ENCODE measurements around the gene CEP112.
"Not testable (repeated sequence)": the region's sequence is repeated elsewhere in the genome, so short reads cannot be mapped to it uniquely, and the experiment has no call there.

The CEP112 gene

DNA sequence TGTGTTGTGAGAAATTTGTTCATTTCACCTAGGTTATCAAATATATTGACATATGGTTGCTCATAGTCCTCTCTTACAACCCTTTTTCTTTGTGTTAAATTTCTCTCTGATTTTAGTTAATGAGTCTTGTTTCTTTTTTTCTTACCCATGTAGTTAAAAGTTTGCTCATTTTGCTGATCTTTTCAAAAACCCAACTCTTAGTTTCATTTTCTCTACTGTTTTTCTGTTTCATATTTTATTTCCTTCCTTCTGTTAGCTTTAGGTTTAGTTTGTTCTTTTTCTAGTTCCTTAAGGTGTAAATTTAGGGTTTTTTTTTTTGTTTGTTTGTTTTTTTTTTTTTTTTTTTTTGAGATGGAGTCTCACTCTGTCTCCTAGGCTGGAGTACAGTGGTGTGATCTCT is 42.4 kb downstream of the CEP112 start:
- DNase-seq: no peak

DNA sequence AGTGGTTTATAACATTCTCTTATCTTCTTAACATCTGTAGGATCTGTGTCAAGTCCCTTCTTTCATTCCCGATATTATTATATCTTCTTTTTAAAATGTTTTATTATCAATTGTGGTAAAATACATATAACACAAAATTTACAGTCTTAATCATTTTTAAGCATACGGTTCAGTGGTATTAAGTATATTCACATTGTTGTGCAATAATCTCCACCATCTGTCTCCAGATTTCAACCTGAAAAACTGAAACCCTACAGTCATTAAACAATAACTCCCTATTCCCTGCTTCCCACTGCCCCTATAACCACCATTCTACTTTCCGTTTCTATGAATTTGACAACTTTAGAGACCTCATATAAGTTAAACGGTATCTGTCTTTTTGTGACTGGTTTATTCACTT is 45.5 kb downstream of the CEP112 start:
- no peak for DNase-seq

DNA sequence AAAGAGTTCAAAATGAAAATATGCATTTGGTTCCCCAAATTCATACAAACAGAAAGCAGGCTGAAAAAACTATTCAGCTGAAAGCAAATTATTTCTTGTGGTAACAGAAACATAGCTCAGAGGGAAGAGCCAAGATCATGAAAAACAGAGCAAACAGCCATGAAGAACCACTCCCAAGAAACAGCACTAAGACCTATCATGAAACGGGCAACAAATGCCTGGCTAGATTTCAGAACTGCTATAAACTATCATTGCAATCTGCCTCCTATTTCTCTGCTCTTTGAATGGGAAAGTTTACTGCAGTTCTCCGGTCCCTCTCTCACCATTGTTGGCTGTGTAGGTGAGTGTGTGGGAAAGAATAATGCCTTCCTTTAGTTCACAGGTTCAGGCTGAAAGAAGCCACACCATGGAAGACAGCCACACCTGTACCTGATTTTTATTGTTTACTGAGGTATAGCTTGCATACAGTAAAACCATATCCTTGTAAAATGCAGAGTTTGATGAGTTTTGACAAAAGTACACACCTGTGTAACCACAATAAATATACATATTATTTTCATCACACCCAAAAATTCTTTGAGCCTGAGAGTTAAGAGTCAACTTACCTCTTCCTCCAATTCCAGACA is 48.2 kb downstream of the CEP112 start:
- DNase-seq: no peak

DNA sequence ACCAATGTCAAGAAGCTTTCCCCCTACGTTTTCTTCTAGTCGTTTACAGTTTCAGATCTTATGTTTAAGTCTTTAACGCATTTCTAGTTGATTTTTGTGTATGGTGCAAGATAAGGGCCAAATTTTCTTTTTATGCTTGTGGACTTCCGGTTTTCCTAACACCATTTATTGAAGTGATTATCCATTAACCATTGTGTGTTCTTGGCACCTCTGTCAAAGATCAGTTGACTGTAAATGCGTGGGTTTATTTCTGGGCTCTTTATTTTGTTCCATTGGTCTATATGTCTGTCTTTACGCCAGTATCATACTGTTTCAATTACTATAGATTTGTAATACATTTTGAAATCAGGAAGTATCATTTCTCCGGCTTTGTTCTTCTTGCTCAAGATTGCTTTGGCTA is 49.5 kb downstream of the CEP112 start:
- no peak for DNase-seq

DNA sequence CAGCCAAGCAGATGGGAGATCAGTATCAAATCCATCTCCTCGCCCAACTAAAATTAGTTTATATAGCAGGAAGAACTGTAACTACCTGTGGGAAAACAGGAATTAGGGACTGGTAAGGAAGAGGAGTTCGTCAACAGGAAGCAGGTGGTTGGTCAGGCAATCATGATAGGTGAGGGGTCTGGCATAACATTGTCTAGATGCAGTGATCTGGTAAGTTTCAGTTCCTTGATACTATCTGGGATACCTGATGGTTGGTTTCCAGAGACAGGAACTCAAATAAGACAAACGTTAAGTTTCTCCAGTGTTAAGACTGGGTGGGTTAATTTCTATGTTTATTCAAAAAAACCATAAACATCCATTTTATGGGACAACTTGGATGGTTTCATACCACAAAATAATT is 53.8 kb downstream of the CEP112 start:
- no peak for DNase-seq

DNA sequence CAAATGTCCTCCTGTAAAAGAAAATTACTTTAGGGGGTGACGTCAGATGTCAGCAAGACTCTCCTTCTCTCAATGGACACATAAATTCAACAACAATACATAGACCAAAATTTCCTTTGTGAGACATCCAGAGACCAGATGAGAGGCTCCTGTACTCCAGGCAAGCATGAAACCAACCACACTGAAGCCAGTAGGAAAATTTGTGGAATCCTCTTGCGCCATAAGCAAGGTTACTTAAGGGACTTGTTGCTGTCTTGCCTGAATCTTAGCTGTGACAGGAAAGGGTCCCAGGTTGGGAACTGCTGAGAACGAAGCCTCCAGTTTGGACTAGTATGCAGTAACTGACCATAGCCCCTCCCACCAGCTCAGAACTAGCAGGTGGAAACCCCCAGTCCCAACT is 56.0 kb downstream of the CEP112 start:
- DNase-seq: no peak

DNA sequence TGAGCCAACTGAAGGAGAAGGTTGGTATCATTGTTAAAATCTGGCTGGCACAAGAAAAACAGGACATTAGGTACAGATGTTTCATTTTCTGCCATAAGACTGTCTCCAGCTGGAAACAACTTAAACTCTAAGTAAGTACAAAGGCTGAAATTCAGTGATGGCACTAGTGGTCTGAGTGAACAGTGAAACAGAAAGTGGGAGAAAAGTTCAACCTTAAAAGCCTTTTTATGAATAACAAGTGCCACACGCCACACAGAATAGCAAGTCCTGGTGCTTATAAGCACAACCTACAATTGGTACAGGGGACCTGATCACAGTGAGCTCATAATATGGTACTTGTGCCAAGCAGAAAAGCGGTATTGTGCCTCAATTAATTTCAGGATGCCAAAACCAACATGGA is 56.7 kb downstream of the CEP112 start:
- DNase-seq: no peak

DNA sequence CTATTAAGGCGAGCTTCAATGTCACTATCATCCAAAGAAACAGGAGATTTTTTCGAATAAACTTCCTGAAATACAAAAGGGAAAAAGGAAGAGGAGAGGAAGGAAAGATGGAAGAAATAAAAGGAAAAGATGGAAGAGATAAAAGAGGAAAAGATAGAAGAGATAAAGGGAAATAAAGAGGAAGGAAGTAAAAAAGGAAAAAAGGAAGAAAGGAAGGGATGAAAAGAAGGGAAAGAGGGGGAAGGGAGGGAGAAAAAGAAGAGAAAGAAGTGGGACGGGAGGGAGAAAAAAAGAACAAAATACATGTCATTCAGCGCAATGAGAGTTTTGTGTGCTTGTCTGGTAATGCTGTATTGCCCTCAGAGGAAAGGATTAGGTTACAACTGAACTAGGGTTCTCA is 62.2 kb downstream of the CEP112 start:
- no peak for DNase-seq

DNA sequence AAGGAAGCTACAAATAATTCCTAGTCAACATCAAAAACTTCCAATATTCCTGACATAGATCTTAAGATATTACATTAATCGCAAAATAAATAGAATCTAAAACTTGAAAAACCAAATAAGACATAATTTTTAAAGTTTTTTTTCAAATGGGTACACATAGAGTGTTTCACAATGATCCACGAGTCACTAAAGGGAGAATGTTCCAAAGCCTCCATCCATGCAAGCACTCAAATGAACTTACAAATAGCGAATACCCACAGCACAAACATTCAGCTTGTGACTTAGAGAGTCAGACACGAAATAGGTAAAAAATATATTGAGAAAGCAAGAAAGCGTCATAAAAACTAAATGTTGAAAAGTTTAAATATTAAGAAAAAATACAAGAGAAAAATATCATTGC is 65.7 kb downstream of the CEP112 start:
- no peak for DNase-seq

DNA sequence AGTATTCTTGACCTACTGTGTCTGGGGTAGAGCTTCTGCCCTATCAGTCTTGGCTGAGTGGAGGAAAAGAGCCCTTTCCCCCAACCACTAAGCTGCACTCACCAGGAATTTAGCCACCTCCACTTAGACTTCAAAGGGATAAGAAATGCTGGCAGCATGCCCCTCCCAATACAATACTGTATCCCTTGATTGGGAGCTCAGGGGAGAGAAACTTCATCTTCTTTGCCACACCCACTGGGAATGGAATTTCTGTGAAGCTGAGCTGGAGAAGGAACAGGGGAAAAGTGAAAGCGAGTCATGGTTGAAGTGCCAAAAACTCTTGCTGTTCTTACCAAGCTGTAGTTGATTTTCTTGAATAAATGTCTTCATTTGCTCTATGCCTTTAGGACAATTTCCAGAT is 68.8 kb downstream of the CEP112 start:
- no peak for DNase-seq

DNA sequence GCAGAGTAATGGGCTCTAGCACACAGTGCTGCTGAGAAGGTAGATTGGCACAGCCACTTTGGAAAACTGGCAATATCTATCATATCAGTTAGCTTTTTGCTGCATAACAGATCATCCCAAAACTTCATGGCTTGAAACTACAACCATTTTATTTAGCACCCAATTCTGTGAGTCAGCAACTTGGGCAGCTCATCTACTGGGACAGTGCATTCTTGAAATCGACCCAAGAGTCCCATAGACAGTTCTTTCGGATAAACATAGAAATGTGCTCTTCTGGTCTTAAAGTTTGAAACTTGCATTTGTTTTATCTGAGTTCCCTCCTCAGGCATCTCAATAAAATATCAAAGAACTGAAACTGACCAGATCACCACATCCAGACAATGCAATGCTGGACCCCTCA is 76.7 kb downstream of the CEP112 start:
- DNase-seq: no peak

DNA sequence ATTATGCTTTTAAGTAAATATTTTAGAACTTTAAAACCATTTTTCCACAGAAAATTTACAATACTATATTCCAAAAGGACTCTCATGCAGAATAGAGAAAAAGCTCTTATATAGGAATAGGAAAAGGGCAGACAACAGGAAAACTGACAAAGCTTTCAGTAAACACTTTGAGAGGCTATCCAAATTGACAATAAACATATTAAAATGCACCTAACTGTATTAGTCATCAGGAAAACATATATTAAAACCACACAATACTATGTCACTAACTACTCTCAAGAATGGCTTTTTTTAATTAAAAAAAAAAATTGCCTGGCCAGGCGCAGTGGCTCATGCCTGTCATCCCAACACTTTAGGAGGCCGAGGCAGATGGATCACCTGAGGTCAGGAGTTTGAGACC is 77.3 kb downstream of the CEP112 start:
- no peak for DNase-seq

DNA sequence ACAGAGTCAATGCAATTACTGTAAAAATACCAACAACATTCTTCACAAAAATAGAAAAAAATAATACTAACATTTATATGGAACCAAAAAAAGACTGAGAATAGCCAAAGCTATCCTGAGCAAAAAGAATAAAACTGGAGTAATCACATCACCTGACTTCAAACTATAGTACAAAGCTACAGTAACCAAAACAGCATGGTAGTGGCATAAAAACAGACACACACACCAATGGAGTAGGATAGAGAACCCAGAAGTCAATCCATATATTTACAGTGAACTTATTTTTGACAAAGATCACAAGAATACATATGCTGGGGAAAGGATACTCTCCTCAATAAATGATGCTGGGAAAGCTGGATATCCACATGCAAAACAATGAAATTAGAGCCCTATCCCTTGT is 84.2 kb downstream of the CEP112 start:
- no peak for DNase-seq

DNA sequence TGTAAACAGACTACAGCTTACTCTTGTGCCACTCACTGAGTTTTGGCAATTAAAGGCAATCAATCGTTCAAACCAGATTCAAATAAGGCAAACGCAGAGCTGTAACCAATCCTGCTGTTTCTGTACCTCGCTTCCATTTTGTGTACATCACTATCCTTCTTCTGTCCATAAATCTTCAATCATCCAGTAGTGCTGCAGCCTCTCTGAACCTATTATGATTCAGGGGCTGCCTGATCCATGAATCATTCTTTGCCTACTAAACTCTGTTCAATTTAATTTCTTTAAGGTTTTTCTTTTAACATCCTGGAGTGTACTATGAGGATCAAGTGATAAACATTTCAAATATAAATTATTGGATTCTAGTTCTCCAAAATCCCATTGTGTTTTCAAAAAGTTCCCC is 93.9 kb downstream of the CEP112 start:
- DNase-seq: no peak

DNA sequence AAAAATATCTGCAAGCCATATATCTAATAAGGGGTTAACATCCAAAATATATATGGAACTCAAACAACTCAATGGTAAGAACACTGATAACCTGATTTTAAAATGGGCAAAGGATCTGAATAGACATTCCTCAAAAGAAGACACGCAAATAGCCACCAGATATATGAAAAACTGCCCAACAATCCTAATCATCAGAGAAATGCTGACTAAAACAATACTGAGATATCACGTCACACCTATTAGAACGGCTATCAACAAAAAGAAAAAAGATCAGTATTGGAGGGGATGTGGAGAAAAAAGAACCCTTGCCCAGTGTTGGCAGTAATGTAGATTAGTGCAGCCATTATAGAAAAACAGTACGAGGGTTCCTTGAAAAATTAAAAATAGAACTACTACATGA is 97.2 kb downstream of the CEP112 start:
- no peak for DNase-seq

DNA sequence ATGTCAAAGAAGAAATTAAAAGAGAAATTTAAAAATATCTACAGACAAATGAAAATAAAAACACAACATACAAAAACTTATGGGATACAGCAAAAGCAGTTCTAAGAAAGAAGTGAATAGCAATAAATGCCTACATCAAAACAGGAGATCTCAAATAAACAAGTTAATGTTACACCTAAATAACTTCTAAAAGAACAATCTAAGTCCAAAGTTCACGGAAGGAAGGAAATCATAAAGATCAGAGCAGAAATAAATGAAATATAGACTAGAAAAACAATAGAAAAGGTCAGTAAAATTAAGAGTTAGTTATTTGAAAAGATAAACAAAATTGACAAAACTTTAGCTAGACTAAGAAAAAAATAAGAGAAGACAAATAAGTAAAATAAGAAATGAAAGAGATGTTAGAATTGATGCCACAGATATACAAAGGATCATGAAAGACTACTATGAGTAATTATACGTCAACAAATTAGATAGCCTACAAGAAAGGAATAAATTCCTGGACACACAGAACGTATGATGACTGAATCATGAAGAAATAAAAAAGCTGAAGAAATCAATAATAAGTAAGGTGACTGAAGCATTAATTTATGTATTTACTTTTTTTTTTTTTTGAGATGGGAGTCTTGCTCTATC is 100.4 kb downstream of the CEP112 start:
- no peak for DNase-seq

DNA sequence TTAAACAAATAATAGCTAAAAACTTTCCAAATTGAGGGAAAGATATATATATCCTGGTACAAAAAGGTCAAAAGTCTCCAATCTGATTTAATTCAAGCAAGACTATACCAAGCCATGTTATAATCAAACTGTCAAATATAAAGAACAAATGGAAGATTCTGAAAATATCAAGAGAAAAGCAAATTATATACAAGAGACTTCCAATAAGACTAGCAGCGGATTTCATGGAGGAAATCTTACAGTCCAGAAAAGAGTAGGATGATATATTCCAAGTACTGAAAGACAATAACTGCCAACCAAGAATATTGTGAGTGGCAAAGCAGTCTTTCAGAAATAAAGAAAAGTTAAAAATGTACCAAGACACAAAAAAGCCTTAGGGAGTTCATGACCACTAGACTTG is 102.2 kb downstream of the CEP112 start:
- DNase-seq: no peak

DNA sequence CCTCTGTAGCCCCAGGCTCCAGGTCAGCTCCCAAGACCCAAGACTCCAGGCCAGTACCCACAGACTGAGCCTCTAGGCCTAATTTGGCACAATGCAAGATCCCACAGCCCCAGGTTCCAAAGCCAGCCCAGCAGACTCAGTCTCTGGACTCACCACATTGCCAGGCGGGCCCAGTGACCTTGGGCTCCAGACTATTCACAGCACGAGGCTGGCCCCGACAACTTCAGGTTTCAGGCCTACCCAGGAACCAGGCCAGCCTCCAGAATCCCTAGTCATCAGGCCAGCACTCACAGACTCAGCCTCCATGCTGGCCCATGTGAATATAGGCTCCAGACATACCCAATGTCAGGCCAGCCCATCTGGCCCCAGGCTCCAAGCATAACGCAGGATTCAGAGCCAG is 103.8 kb downstream of the CEP112 start:
- no peak for DNase-seq

DNA sequence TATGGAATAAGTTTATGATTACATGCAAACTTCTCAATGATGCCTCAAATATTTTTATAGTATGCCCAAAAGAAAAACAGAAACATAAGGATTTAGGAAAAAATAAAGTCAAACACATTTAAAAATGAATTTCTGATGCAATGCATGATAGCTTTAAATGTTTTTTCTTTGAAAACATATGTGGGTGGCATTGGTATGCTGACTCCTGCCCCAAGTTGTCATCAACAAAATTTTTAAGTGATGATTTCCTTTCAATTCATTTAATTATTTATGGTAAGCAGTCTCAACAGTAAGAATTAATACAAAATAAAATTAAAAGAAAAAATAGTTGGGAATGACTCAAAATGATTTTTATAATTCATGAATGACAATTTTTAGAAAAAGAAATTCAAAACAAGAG is 104.9 kb downstream of the CEP112 start:
- DNase-seq: no peak

DNA sequence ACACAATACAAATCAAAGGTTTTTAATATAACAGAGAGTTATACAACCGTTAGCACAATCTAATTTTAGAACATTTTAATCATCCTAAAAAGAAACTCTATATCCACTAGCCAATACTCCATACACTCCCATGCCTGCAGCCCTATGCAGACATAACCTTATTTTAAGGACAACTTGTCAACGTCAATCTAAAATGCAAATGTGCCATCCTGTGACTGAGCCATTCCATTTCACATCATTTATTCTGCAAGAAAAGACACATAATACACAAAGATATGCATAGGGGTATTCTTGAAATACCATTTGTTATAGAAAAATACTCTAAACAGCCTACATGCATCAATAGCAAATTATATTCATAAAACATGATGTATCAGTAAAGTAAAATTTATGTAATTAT is 106.7 kb downstream of the CEP112 start:
- DNase-seq: no peak

DNA sequence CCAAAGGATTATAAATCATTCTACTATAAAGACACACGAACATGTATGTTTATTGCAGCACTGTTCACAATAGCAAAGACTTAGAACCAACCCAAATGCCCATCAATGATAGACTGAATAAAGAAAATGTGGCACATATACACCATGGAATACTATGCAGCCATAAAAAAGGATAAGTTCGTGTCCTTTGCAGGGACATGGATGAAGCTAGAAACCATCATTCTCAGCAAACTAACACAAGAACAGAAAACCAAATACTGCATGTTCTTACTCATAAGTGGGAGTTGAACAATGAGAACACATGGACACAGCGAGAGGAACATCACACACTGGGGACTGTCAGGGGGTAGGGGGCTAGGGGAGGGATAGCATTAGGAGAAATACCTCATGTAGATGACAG is 111.3 kb downstream of the CEP112 start:
- not testable (repeated sequence) for DNase-seq

DNA sequence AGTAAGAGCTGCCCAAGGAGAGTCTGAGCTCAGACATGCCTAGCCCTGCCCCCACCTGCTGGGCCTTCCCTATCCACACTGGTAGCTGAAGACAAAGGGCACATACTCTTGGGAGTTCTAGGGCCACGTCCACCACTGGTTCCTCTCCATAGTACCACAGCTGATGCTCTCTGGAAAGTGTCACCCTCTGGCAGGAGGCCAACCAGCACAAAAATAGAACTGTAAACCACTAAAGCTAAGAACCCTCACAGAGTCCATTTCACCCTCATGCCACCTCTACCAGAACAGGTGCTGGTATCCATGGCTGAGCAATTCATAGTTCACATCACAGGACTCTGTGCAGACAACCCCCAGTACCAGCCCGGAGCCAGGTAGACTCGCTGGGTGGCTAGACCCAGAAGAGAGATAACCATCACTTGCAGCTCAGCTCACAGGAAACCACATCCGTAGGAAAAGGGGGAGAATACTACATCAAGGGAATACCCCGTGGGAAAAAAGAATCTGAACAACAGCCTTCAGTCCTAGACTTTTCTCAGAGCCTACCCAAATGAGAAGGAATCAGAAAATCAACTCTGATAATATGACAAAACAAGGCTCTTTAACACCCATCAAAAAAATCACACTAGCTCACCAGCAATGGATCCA is 115.3 kb downstream of the CEP112 start:
- no peak for DNase-seq

DNA sequence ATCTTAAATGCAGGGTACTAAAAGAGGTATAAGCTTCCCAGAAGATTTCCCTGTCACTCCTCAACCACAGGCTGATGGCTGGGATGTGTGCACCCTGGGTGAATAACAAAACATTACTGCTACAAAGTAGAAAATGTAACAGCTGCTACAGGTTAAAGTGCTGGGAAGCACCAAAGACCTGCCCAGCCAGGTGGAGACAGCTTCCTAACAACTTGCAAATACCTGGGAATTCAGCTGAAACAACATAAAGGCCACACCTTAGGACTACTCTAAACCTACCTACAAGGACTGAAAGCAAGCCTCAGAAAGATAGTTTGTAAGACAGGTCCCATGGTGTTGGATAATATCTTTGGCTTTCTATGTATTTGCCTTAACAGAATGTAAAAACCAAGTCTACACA is 118.5 kb downstream of the CEP112 start:
- no peak for DNase-seq

DNA sequence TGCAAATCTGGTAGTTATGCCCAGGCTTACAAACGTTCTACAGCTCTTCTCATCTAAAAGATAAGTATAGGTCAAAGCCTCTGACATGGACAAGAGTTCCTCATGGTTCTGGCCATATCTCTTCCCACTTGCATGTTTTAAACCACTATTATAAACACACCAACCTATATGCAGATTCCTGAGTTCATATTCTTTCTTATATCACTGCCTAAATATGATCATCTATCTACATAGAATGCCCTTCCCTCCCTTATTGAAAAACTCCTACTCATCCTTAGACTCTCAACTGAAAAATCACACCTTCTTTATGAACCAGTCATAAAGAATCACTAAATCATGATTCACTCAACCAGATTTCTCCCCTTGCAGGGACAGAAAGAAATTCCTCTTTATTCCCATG is 128.2 kb downstream of the CEP112 start:
- no peak for DNase-seq

DNA sequence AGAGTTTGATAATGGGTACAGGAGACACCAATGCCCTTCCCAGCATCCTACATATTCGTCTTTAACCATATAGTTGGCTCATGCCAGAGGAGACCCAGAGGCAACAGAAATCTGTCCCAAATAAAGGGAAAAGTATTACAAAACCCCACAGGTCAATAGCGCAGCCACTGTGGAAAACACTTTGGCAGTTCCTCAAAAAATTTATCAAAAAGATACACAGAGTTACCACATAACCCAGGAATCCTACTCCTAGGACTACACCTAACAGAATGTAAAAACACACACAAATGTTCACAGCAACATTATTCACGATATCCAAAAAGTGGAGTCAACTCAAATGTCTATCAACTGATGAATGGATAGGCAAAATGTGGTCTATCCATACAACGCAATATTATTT is 135.8 kb downstream of the CEP112 start:
- no peak for DNase-seq

All from NK-92 treated with Interleukin-12 subunit alpha and Interleukin-12 subunit beta, amount 100 ng/mL, for 24 hours (cell line).